OCI-LY3 (cell line): ENCODE data around the gene BRF1.

ENCODE experiments used
- H2AFZ ChIP-seq: fragments of 200-600, 300-600 bp; shearing (Covaris generic); 2 replicates; pipeline ENCODE4 v1.6.0; 2014; ENCODE audit warnings: antibody characterized with exemption, low read depth, low read length
- H3K27ac ChIP-seq: fragments of 200-600, 300-600 bp; sonication (generic); 2 replicates; pipeline ENCODE4 v1.5.1; 2014; ENCODE audit warnings: mild to moderate bottlenecking, low read length, moderate library complexity, mixed read lengths
- H3K27me3 ChIP-seq: fragments of 200-600, 300-600 bp; sonication (generic); 2 replicates; pipeline ENCODE4 v1.6.1; 2014; ENCODE audit warnings: low read depth, low read length, mixed read lengths
- H3K36me3 ChIP-seq: fragments of 200-600, 300-600 bp; sonication (generic); replicated peaks from 2 replicates; pipeline ENCODE3; 2014; ENCODE audit warnings: low read depth, low read length, mixed read lengths
- H3K4me1 ChIP-seq: fragments of 300-600, 200-600 bp; sonication (generic); 2 replicates; pipeline ENCODE4 v1.6.1; 2014; ENCODE audit warnings: low read length, mixed read lengths
- H3K4me2 ChIP-seq: fragments of 200-600, 300-600 bp; sonication (generic); 2 replicates; pipeline ENCODE4 v1.6.1; 2014; ENCODE audit warnings: low read length, mixed read lengths
- H3K4me3 ChIP-seq: fragments of 300-600, 200-600 bp; sonication (generic); 2 replicates; pipeline ENCODE4 v1.5.1; 2014; ENCODE audit warnings: antibody characterized with exemption, mild to moderate bottlenecking, low read length, moderate library complexity
- H3K79me2 ChIP-seq: fragments of 300-600, 200-600 bp; shearing (Covaris generic); 2 replicates; pipeline ENCODE4 v1.6.1; 2014; ENCODE audit warnings: mild to moderate bottlenecking, low read length, mixed read lengths
- H3K9ac ChIP-seq: fragments of 300-600, 200-600 bp; shearing (Covaris generic); 2 replicates; pipeline ENCODE4 v1.6.0; 2014; ENCODE audit warnings: mild to moderate bottlenecking, low read length, moderate library complexity
- H3K9me3 ChIP-seq: fragments of 200-600, 300-600 bp; shearing (Covaris generic); 2 replicates; pipeline ENCODE4 v1.6.1; 2014; ENCODE audit warnings: low read length, mixed read lengths; ENCODE audit not compliant: insufficient read depth
- H4K20me1 ChIP-seq: fragments of 200-600, 300-600 bp; sonication (generic); 2 replicates; pipeline ENCODE4 v1.6.1; 2016; ENCODE audit warnings: low read length, mixed read lengths; ENCODE audit not compliant: insufficient read depth
- CTCF ChIP-seq: fragments of 200-600, 300-600 bp; sonication (generic); IDR thresholded peaks from 2 replicates; pipeline ENCODE4 v1.5.1; 2014; ENCODE audit warnings: antibody characterized with exemption, low read length, low read depth
- EZH2phosphoT487 ChIP-seq: fragments of 200-600 bp; shearing (Covaris generic); IDR thresholded peaks from 2 replicates; pipeline ENCODE4 v1.6.1; 2018; ENCODE audit warnings: antibody characterized with exemption, mixed run types, low read depth

BRF1 gene

GRCh38 chr14:105241641-105242040, 59.2 kb downstream of the BRF1 start:
- no peak overlapping the region for H3K9ac ChIP-seq
- H3K27ac ChIP-seq: no peak overlapping the region
- no peaks in the 10 kb centered on the region for H3K27me3 ChIP-seq
- no peak overlapping the region for H3K4me3 ChIP-seq
- TF ChIP-seq EZH2phosphoT487: no peak
- no peak for TF ChIP-seq CTCF
- H3K79me2 ChIP-seq: peaks cover 2% of the 10 kb centered on the region; the same call in 1 of the 2 replicates
- no peaks in the 10 kb centered on the region for H3K4me1 ChIP-seq
- peaks cover 11% of the 10 kb centered on the region for H3K36me3 ChIP-seq
- no peaks in the 10 kb centered on the region for H4K20me1 ChIP-seq
- no peaks in the 10 kb centered on the region for H3K9me3 ChIP-seq
- no peak overlapping the region for H2AFZ ChIP-seq
- no peak overlapping the region for H3K4me2 ChIP-seq

GRCh38 chr14:105240811-105241576, 59.8 kb downstream of the BRF1 start:
- peaks cover 11% of the 10 kb centered on the region for H3K36me3 ChIP-seq

GRCh38 chr14:105229099-105229655, 71.6 kb downstream of the BRF1 start:
- TF ChIP-seq EZH2phosphoT487 (no peak), CTCF (no peak)
- H3K79me2 ChIP-seq: 0 out of 2 replicates have a peak, but pooled peaks cover 3% of the 10 kb centered on the region
- no peaks in the 10 kb centered on the region for H4K20me1 ChIP-seq
- no peaks in the 10 kb centered on the region for H3K27me3 ChIP-seq
- no peaks in the 10 kb centered on the region; the same call in 1 of the 2 replicates for H3K9me3 ChIP-seq
- H3K4me1 ChIP-seq: no peaks in the 10 kb centered on the region
- no peak overlapping the region for H3K4me3 ChIP-seq
- H3K36me3 ChIP-seq: peaks cover 3% of the 10 kb centered on the region
- H2AFZ ChIP-seq: no peak overlapping the region
- H3K27ac ChIP-seq: no peak overlapping the region
- no peak overlapping the region for H3K4me2 ChIP-seq
- H3K9ac ChIP-seq: no peak overlapping the region

More at GRCh38 chr14:105240811-105241576, 59.8 kb downstream of the BRF1 start:
- Histone ChIP-seq H3K27ac (no peak overlapping the region), H3K9me3 (no peaks in the 10 kb centered on the region), H2AFZ (no peak overlapping the region), H4K20me1 (no peaks in the 10 kb centered on the region), H3K4me2 (no peak overlapping the region), H3K79me2 (peaks cover 2% of the 10 kb centered on the region; the same call in 1 of the 2 replicates), H3K9ac (no peak overlapping the region), H3K4me3 (no peak overlapping the region), H3K27me3 (no peaks in the 10 kb centered on the region), H3K4me1 (no peaks in the 10 kb centered on the region)
- TF ChIP-seq EZH2phosphoT487: no peak
- TF ChIP-seq CTCF: no peak

GRCh38 chr14:105228562-105228961, 72.2 kb downstream of the BRF1 start:
- no peak for TF ChIP-seq CTCF
- H4K20me1 ChIP-seq: no peaks in the 10 kb centered on the region
- no peaks in the 10 kb centered on the region for H3K4me1 ChIP-seq
- no peak overlapping the region for H3K4me2 ChIP-seq
- H3K4me3 ChIP-seq: no peak overlapping the region
- peaks cover 5% of the 10 kb centered on the region for H3K36me3 ChIP-seq
- no peaks in the 10 kb centered on the region for H3K27me3 ChIP-seq
- no peak overlapping the region for H2AFZ ChIP-seq
- H3K9me3 ChIP-seq: no peaks in the 10 kb centered on the region; the same call in 1 of the 2 replicates
- no peak overlapping the region for H3K27ac ChIP-seq
- H3K9ac ChIP-seq: no peak overlapping the region
- 0 out of 2 replicates have a peak, but pooled peaks cover 3% of the 10 kb centered on the region for H3K79me2 ChIP-seq
